Fibroblast of skin of left quadriceps (primary cell): Measurements from ENCODE around the gene FAM98C.
A peak's percentile ranks its signal among the peaks of the same experiment; 100 is the strongest.
"Not testable (repeated sequence)": the region's sequence is repeated elsewhere in the genome, so short reads cannot be mapped to it uniquely, and the experiment has no call there.

ENCODE experiments used
- DNase-seq, 2 experiments: peaks; one replicate each; pipeline ENCODE4 v3.0.0-alpha.2; 2013; ENCODE audit warnings: low read depth in 2 of 2

Gene FAM98C

GRCh38 chr19:38402967-38403674 is at the start of gene FAM98C:
FAM98C (plus strand) TSS chr19:38403093; CDS start chr19:38403154, 61 bp downstream.
- peak; percentile 91 to 92 for DNase-seq

- no peak for DNase-seq
Observed at GRCh38 chr19:38355728-38356725, 46.9 kb upstream of the FAM98C start.

DNA sequence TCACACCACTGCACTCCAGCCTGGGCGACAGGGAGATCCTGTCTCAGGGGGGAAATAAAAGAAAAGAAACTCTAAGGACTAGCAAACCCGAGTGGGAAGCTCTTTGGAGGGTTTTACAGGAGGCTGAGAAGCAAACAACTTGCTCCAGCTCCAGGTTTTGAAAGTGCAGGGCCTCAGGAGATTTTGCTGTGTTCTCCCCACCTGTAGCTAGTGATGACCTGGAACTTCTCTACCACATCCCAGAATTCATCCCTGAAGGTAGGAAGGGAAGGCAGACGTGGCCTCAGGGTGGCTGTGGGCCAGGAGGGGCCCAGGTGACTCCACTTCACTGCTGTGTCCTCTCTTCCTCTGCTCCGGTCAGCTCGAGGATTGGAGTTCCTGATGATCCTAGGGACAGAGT is 44.8 kb upstream of the FAM98C start:
- DNase-seq = no peak

DNA sequence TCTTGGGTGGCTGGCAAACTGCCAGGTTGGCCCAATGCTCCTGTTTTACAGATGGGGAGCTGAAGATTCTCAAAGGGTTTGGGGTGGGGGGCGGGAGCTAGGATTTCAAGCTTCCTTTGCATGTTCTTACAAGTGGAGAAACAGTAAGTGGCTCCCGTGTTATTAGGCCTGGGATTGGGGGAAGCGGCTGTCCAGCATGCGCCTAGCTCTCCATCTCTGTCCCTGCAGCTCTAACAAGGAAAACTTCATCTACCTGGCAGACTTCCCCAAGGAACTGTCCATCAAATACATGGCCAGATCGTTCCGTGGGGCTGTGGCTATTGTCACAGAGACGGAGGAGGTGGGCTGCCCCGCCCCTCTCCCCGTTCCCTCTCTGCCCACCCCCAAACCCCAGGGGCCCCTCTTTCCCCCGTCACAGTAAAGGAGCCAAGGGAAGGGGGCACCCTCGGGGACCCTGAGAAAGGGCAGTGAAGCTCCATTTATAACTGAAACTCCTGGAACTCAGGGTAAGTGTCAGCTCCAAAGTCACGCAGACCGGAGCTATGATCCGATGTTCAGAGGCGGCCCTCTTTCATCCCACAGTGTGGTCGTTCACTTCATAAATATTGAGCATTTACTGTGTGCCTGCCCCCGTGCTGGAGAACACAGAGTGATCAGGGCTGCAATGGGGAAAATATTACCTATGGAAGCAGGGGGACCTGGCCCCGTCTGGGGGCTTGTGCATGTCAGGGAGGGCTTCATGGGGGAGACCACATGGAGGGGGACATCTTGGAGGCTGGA is 43.5 kb upstream of the FAM98C start:
- DNase-seq = no peak

DNA sequence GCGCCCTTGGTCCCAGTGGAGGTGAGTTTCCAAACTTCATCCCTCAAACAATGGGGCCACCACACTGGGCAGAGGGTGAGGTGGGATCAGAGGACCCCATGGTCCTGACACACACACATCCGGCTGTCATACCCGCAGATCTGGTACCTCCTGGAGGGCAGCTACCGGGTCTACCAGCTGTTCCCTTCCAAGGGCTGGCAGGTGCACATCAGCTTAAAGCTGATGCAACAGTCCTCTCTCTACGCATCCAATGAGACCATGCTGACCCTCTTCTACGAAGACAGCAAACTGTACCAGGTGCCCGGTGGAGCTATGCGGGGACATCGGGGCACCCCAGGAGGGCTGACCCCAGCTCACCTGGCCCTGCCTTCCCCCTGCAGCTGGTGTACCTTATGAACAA is 42.5 kb upstream of the FAM98C start:
- no peak for DNase-seq

GRCh38 chr19:38360839-38361631 is 41.9 kb upstream of the FAM98C start:
- DNase-seq = no peak

DNA sequence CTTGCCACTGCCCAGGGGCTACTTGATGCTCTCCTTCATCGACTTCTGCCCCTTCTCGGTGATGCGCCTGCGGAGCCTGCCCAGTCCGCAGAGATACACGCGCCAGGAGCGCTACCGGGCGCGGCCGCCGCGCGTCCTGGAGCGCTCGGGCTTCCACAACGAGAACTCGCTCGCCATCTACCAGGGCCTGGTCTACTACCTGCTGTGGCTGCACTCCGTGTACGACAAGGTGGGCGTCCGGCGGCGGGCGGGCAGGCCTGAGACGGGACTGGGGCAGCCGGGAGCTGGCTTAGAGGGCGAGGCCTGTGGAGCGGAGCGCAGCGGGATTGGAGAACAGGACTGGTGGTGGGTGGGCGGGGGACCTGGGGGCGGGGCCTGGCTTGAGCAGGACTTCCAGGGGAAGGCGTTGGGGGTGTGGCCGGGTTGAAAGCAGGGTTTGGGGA is 41.2 kb upstream of the FAM98C start:
- DNase-seq = no peak

DNA sequence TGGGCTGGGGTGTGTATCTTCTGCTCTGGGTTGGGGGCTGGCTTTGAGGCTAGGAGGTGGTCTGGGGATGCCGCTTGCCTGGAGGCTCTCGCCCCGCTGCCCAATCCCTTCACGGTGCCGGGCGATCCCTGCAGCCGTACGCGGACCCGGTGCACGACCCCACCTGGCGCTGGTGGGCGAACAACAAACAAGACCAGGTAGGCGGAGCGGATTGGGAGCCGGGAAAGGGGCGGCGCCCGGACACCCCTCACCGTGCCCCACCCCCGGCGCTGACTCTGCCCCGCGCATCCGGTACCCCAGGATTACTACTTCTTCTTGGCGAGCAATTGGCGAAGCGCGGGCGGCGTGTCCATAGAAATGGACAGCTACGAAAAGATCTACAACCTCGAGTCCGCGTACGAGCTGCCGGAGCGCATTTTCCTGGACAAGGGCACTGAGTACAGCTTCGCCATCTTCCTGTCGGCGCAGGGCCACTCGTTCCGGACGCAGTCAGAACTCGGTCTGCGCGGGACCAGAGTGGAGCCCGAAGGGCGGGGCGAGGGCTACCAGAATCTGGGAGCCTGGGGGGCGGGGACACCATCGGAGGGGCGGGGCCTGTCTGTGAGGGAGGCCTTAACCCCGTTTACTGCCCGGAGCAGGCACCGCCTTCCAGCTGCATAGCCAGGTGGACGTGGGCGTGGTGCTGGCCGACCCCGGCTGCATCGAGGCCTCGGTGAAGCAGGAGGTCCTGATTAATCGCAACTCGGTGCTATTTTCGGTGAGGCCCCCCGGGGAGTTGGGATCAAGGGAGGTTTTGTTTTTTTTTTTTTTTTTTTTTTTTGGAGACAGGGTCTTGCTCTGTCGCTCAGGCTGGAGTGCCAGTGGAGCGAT is 40.6 kb upstream of the FAM98C start:
- DNase-seq = no peak

DNA sequence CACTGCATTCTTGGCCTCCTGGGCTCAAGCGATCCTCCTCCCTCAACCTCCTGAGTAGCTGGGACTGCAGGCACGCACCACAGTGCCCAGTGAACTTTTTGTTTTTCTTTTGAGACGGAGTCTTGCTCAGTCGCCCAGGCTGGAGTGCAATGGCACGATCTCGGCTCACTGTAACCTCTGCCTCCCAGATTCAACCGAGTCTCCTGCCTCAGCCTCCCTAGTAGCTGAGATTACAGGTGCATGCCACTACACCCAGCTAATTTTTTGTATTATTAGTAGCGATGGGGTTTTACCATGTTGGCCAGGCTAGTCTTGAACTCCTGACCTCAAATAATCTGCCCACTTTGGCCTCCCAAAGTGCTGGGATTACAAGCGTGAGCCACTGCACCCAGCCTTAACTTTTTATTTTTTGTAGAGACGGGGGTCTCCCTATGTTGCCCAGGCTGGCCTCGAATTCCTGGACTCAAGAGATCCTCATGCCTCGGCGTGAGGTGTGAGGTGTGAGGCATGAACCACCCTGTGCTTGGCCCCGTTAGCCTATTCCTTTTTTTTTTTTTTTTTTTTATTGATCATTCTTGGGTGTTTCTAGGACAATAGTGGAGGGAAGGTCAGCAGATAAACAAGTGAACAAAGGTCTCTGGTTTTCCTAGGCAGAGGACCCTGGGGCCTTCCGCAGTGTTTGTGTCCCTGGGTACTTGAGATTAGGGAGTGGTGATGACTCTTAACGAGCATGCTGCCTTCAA is 39.8 kb upstream of the FAM98C start:
- not testable (repeated sequence) for DNase-seq

DNA sequence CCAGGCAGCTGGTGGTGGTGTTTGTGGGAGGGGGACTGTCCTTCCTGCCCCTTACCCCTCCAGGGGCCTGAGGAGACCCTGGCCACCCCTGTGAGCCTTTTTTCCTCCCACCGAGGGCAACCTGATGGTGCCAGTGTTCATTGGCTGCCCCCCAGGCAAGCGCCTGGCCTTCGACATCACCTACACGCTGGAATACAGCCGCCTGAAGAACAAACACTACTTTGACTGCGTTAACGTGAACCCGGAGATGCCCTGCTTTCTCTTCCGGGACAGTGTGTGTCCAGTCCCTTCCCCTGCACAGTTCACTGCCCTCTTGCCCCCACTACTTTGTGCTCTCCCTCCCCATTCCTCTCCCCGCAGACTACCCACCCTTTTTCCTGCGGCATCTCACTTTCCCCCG is 35.9 kb upstream of the FAM98C start:
- no peak for DNase-seq

- DNase-seq = no peak
Observed at GRCh38 chr19:38369584-38369983, 33.3 kb upstream of the FAM98C start.

- no peak for DNase-seq
Observed at GRCh38 chr19:38370299-38370698, 32.6 kb upstream of the FAM98C start.

- no peak for DNase-seq
Observed at GRCh38 chr19:38371081-38371480, 31.8 kb upstream of the FAM98C start.

- DNase-seq = no peak
Observed at GRCh38 chr19:38373907-38374331, 29.0 kb upstream of the FAM98C start.

DNA sequence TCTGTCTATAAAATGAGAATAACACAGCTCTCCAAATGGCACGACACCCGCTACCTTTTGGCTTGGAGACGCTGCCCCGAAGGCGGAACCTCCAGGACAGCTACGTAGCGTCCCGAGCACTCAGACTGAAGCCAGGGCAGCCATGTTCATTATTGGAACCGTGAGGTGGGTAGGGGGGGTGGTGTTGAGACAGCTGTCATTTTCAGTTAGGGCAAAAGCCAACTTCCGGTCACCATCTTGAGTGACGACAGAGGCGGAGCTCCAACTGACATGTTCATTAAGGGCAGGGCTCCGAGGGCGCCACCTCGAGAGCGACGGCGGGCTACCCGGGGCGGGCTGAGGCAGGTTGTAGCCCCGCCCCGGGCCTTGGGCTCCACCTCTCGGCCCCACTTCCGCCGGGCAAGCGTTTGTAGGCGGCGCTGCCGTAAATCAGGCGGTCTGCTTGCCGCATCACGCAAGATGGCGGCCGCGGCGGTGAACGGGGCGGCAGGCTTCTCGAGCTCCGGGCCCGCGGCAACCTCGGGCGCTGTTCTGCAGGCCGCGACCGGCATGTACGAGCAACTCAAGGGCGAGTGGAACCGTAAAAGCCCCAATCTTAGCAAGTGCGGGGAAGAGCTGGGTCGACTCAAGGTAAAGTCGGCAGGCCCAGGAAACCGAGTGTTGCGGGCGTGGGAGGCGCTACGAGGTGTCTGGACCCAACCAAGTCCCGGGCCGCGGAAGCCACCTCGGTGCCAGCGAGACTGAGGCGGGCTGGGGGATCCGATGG is 28.4 kb upstream of the FAM98C start, which contains the start of gene PSMD8:
TSS of gene PSMD8 (plus strand) at position 240 of the 766 bp plus-strand sequence. CDS start at position 271, 31 bp downstream.
- DNase-seq = peak; percentile 93

DNA sequence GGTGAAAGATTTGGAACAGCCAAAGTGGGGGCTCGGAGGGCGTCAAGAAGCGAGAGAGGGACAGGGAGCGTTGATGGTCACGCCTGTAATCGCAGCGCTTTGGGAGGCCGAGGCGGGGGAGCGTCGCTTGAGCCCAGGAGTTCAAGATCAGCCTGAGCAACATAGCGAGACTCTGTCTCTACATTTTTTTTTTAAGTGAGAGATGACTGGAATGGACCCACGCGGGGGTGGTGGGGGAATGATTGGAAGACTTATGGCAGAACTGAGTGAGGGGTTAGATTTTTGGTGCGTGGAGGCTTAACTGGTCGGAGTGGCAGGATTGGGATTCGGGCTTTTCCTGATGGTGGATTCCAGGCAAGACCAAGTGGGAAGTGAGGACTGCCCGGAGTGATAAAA is 27.8 kb upstream of the FAM98C start:
- DNase-seq = no peak

- DNase-seq = no peak
Observed at GRCh38 chr19:38375748-38376147, 27.1 kb upstream of the FAM98C start.

- no peak for DNase-seq
Observed at GRCh38 chr19:38376576-38376975, 26.3 kb upstream of the FAM98C start.
